ENCODE results near the gene ATP11A.

GRCh38 chr13:112903071-112903577, 213.3 kb downstream of the ATP11A start:
- TF ChIP-seq EP300 (IDR thresholded peaks at IDR 0.05) (no peak), CTCF (IDR thresholded peaks at IDR 0.05) (no peak)

Data from sigmoid colon (tissue), 4 donors.